CD4-positive, alpha-beta T cell treated with Interleukin-17A for 1 hour (primary cell): ENCODE measurements around the gene SPTAN1.

Experiments used
- DNase-seq: peaks from one replicate; pipeline ENCODE4 v3.0.0-alpha.2; 2020

SPTAN1 gene

GRCh38 chr9:128607642-128608350 lies 55.4 kb downstream of the SPTAN1 start:
- no peak for DNase-seq

GRCh38 chr9:128610897-128611296 lies 58.5 kb downstream of the SPTAN1 start:
- DNase-seq = no peak

GRCh38 chr9:128611600-128612394 lies 59.4 kb downstream of the SPTAN1 start:
- no peak for DNase-seq

- DNase-seq = no peak
Measured at GRCh38 chr9:128614728-128615127, 62.3 kb downstream of the SPTAN1 start.

GRCh38 chr9:128615571-128615970 lies 63.2 kb downstream of the SPTAN1 start:
- DNase-seq = no peak

- DNase-seq = no peak
Measured at GRCh38 chr9:128617943-128618342, 65.6 kb downstream of the SPTAN1 start.

GRCh38 chr9:128619127-128619526 lies 66.7 kb downstream of the SPTAN1 start:
- DNase-seq = no peak

GRCh38 chr9:128619779-128620178 lies 67.4 kb downstream of the SPTAN1 start:
- no peak for DNase-seq

GRCh38 chr9:128621730-128622455 lies 69.5 kb downstream of the SPTAN1 start:
- DNase-seq = no peak

- DNase-seq = no peak
Measured at GRCh38 chr9:128624566-128624965, 72.2 kb downstream of the SPTAN1 start.

- no peak for DNase-seq
Measured at GRCh38 chr9:128625391-128626146, 73.2 kb downstream of the SPTAN1 start.

- DNase-seq = no peak
Measured at GRCh38 chr9:128626181-128626580, 73.8 kb downstream of the SPTAN1 start.

- DNase-seq = no peak
Measured at GRCh38 chr9:128627127-128627715, 74.8 kb downstream of the SPTAN1 start.

- DNase-seq = no peak
Measured at GRCh38 chr9:128627906-128628305, 75.5 kb downstream of the SPTAN1 start.

- no peak for DNase-seq
Measured at GRCh38 chr9:128628471-128629048, 76.2 kb downstream of the SPTAN1 start.

GRCh38 chr9:128629136-128629535 lies 76.7 kb downstream of the SPTAN1 start:
- DNase-seq = no peak

- DNase-seq = no peak
Measured at GRCh38 chr9:128629852-128630545, 77.6 kb downstream of the SPTAN1 start.

GRCh38 chr9:128631636-128632035 lies 79.2 kb downstream of the SPTAN1 start:
- no peak for DNase-seq

GRCh38 chr9:128632066-128632465 lies 79.7 kb downstream of the SPTAN1 start:
- no peak for DNase-seq

- no peak for DNase-seq
Measured at GRCh38 chr9:128632486-128632885, 80.1 kb downstream of the SPTAN1 start.

GRCh38 chr9:128633057-128633456 lies 80.7 kb downstream of the SPTAN1 start:
- DNase-seq = no peak

GRCh38 chr9:128633601-128634000 lies 81.2 kb downstream of the SPTAN1 start:
- DNase-seq = no peak
